CD4-positive, alpha-beta T cell treated with Interleukin-6 for 4 hours (primary cell): Measurements from ENCODE around the gene TSSC4.
"Not testable (repeated sequence)": the region's sequence is repeated elsewhere in the genome, so short reads cannot be mapped to it uniquely, and the experiment has no call there.

ENCODE experiments used
- DNase-seq: peaks from one replicate; pipeline ENCODE4 v3.0.0-alpha.2; 2020; ENCODE audit warnings: mixed read lengths

Gene TSSC4

GRCh38 chr11:2400069-2400761, at the start of gene TSSC4:
Gene TSSC4 (plus strand): TSS chr11:2400750. CDS start chr11:2402634, 1,884 bp downstream.
- DNase-seq: peak; percentile 100

GRCh38 chr11:2351701-2352100, 48.8 kb upstream of the TSSC4 start:
- no peak for DNase-seq

GRCh38 chr11:2352420-2352819, 48.1 kb upstream of the TSSC4 start:
- DNase-seq: no peak

- no peak for DNase-seq
These were observed 45.4 kb upstream of the TSSC4 start for GRCh38 chr11:2355000-2355644.

GRCh38 chr11:2357246-2357645, 43.3 kb upstream of the TSSC4 start:
- DNase-seq: no peak

GRCh38 chr11:2357651-2358050, 42.9 kb upstream of the TSSC4 start:
- not testable (repeated sequence) for DNase-seq

GRCh38 chr11:2358754-2359442, 41.7 kb upstream of the TSSC4 start:
- no peak for DNase-seq

- DNase-seq: no peak
These were observed 41.0 kb upstream of the TSSC4 start for GRCh38 chr11:2359557-2359956.

- no peak for DNase-seq
These were observed 40.4 kb upstream of the TSSC4 start for GRCh38 chr11:2360081-2360642.

GRCh38 chr11:2361565-2361964, 39.0 kb upstream of the TSSC4 start:
- DNase-seq: no peak

GRCh38 chr11:2362414-2362813, 38.1 kb upstream of the TSSC4 start:
- no peak for DNase-seq

GRCh38 chr11:2363130-2363529, 37.4 kb upstream of the TSSC4 start:
- no peak for DNase-seq

- DNase-seq: no peak
These were observed 36.8 kb upstream of the TSSC4 start for GRCh38 chr11:2363577-2364370.

GRCh38 chr11:2364386-2364785, 36.2 kb upstream of the TSSC4 start:
- DNase-seq: not testable (repeated sequence)

- DNase-seq: no peak
These were observed 34.9 kb upstream of the TSSC4 start for GRCh38 chr11:2365571-2366210.

- no peak for DNase-seq
These were observed 34.3 kb upstream of the TSSC4 start for GRCh38 chr11:2366276-2366675.

GRCh38 chr11:2366733-2367132, 33.8 kb upstream of the TSSC4 start:
- no peak for DNase-seq

- DNase-seq: no peak
These were observed 33.0 kb upstream of the TSSC4 start for GRCh38 chr11:2367266-2368160.

- DNase-seq: no peak
These were observed 32.2 kb upstream of the TSSC4 start for GRCh38 chr11:2368178-2368850.

- no peak for DNase-seq
These were observed 31.7 kb upstream of the TSSC4 start for GRCh38 chr11:2368851-2369180.

GRCh38 chr11:2369320-2369719, 31.2 kb upstream of the TSSC4 start:
- DNase-seq: no peak
